ENCODE data around the gene APMAP.

Gene APMAP, protein sequence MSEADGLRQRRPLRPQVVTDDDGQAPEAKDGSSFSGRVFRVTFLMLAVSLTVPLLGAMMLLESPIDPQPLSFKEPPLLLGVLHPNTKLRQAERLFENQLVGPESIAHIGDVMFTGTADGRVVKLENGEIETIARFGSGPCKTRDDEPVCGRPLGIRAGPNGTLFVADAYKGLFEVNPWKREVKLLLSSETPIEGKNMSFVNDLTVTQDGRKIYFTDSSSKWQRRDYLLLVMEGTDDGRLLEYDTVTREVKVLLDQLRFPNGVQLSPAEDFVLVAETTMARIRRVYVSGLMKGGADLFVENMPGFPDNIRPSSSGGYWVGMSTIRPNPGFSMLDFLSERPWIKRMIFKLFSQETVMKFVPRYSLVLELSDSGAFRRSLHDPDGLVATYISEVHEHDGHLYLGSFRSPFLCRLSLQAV

DNA sequence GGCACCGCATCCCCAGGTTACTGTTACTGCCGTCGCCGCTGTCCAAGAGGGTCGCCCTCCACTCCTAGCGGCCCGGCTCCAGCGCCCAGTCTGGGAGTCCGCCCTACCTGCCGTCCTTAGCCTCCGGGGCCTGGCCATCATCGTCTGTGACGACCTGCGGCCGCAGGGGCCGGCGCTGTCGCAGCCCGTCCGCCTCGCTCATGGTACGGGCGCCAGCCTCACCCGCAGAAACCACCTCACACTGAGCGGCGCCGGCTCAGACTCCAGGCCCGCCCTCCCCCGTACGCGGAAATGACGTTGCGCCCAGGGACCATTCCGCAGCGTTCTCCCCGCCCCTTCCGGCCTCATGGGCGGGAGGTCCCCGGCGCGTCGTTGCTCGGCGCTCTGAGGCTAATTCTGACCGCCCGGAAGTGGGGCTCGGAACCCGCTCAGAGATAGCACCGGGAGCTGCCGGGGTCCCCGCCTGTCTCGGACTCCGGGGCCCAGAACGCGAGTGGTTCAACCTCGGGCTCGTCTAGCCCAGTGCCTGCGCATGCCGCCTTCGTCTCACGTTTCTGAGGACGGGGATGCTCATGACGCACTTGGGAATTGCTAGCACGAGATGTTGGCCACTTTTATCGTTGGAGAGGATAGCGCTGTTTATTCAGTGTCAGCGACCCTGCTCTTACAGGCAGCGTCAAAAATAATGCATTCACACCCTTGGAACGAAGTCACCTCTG, at the start of gene APMAP:
APMAP (minus strand) TSS at position 265 of the 719 bp plus-strand sequence; CDS start at position 202, 63 bp downstream.
- peak; percentile 96 for DNase-seq (ENCODE audit: low spot score)
- TF ChIP-seq, protein P1, sequence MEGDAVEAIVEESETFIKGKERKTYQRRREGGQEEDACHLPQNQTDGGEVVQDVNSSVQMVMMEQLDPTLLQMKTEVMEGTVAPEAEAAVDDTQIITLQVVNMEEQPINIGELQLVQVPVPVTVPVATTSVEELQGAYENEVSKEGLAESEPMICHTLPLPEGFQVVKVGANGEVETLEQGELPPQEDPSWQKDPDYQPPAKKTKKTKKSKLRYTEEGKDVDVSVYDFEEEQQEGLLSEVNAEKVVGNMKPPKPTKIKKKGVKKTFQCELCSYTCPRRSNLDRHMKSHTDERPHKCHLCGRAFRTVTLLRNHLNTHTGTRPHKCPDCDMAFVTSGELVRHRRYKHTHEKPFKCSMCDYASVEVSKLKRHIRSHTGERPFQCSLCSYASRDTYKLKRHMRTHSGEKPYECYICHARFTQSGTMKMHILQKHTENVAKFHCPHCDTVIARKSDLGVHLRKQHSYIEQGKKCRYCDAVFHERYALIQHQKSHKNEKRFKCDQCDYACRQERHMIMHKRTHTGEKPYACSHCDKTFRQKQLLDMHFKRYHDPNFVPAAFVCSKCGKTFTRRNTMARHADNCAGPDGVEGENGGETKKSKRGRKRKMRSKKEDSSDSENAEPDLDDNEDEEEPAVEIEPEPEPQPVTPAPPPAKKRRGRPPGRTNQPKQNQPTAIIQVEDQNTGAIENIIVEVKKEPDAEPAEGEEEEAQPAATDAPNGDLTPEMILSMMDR (IDR thresholded peaks at IDR 0.05; ENCODE audit: extremely low read depth, insufficient read depth, missing control alignments), result no peak
- in situ Hi-C loops (cut with MboI; ENCODE audit: low pct_unique_long_range_greater_than_20kb, low sequenced_read_pairs, unreplicated experiment), result loop anchor here (25.0 kb wide), 2 partner anchors 195 to 420 kb away; partner anchors contain the start of genes ENTPD6 and GINS1

DNA sequence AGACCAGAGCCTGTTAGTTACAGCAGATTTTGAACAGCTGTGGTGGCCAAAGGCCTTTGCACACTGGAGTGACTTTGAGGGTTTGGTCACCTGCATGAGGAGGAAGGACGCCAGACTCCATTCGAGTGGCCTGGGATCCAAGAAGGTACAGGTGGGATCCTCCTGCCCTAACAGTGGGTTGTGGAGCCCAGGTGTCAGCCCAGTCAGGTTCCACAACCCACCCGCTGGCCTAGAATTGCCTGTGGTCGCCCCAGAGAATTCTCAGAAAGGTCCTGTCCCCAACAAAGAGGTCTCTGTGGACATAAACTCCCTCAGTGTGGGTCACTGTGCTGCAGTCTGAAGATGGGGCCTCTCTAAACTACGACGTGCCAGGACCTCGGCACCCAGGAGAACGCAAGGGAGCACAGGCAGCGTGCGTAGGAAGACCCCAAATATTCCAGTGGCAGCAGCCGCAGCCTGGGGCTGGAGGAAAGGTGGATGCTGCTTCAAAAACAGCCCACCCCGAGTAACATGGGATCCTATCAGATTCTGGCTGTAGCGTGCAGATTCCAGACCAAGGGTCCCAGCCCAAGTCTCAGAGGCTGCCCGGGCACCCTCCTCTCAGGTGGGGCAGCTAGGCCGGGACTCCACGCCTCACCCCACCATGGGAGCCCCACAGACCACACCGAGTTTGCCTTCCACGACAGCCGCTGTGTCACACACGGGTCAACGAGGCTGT, 49.4 kb upstream of the APMAP start:
- TF ChIP-seq, protein P1 (IDR thresholded peaks at IDR 0.05; ENCODE audit: extremely low read depth, insufficient read depth, missing control alignments), result no peak
- in situ Hi-C loops (cut with MboI; ENCODE audit: low pct_unique_long_range_greater_than_20kb, low sequenced_read_pairs, unreplicated experiment), result no loop called here
- no peak for DNase-seq (ENCODE audit: low spot score)

DNA sequence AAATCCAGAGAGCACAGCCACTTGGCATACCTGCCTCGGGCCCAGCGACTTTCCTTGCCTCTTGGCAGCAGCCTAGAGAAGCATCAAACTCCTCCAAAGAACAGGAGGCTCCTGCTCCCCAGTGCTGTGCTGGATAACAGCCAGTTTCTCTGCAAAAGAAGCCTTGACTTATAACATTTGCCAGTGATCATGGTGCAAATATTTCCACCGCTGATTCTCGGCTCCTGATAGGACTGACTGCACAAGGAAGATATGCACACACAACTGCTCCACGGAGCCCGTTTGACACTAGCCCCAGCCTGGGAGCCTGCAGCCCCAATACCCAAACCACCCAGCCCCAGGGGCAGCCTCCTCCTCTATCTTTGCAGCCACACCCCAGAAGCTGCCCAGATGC, 47.9 kb upstream of the APMAP start:
- TF ChIP-seq, protein P1 (IDR thresholded peaks at IDR 0.05; ENCODE audit: extremely low read depth, insufficient read depth, missing control alignments), result no peak
- in situ Hi-C loops (cut with MboI; ENCODE audit: low pct_unique_long_range_greater_than_20kb, low sequenced_read_pairs, unreplicated experiment), result no loop called here
- DNase-seq (ENCODE audit: low spot score), result no peak

DNA sequence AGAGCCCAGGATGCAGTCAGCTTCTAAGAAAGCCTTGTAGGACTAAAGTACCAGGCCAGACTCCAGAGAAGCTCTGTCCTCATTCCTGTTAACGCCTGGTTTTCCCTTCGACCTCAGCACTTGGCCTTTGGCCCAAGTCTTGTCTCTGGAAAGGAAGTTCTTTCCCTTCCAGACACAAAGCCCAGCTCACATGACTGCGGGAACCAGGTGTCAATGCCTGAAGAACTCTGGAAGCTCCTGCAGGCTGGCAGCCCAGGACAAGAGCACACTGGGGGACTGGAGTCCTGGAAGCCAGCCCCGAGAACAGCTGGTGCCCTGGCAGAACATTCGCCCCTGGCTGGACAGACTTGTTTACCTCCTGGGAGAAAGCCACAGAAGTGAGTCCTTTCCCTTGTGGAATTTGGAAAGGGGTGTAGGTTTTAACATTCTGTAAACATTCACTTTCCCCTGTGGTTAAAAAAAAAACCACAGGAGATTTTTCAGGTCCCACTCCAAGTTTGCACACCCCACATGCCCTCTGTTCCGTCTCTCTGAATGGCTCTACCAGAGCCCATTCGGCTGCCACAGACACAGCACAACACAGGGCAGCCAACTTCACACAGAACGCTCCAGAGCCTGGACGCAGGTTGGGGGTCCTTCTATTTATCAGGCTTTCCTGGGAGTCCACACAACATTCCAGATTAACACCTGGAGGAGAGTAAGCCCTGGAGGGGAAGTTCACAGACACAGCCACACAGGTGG, 47.3 kb upstream of the APMAP start:
- TF ChIP-seq, protein P1 (IDR thresholded peaks at IDR 0.05; ENCODE audit: extremely low read depth, insufficient read depth, missing control alignments), result no peak
- in situ Hi-C loops (cut with MboI; ENCODE audit: low pct_unique_long_range_greater_than_20kb, low sequenced_read_pairs, unreplicated experiment), result no loop called here
- no peak for DNase-seq (ENCODE audit: low spot score)

DNA sequence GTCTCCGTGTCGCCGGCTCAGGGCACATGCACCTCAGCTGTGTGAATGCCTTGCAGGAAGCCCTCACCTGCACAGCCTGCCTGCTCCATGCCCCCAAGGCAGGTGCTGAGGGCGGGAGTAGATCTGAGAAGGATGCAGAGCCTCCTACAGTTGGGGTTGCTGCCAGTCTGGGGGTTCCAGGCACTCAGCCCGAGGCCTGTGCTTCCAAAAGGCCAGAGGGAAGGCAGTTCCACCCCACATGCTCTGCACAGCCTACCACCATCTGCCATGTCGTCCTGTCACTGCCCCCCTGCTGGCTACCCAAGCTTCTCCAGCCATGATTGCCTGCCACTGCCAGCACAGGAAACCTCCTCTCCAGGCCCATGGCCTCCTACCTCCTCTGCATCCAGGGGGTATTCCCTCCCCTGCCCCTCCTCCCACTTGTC, 46.1 kb upstream of the APMAP start:
- no peak for DNase-seq (ENCODE audit: low spot score)
- in situ Hi-C loops (cut with MboI; ENCODE audit: low pct_unique_long_range_greater_than_20kb, low sequenced_read_pairs, unreplicated experiment), result no loop called here
- TF ChIP-seq, protein P1 (IDR thresholded peaks at IDR 0.05; ENCODE audit: extremely low read depth, insufficient read depth, missing control alignments), result no peak

DNA sequence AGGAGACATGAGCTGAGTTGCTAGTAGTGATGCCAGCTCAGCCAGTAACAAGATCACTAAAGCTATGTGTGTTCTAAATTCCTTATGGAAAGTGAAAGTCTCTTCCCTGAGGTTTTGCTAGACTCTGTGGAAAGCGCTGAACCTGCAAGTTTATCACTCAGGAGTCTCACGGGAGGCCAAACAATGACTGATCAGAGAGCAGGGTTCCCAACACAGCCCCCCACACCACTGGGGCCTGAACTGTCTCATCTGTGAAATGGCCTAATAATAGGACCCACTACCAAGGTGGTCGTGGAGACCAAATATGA, 45.5 kb upstream of the APMAP start:
- TF ChIP-seq, protein P1 (IDR thresholded peaks at IDR 0.05; ENCODE audit: extremely low read depth, insufficient read depth, missing control alignments), result no peak
- in situ Hi-C loops (cut with MboI; ENCODE audit: low pct_unique_long_range_greater_than_20kb, low sequenced_read_pairs, unreplicated experiment), result no loop called here
- no peak for DNase-seq (ENCODE audit: low spot score)
